NT2/D1 (cell line): ENCODE data around the gene NDST1.

Experiments
- SUZ12 ChIP-seq: IDR thresholded peaks from 2 replicates; pipeline ENCODE4 v1.6.1; 2011; ENCODE audit not compliant: insufficient read length, insufficient read depth; ENCODE audit errors: extremely low read depth
- YY1 ChIP-seq: IDR thresholded peaks from 2 replicates; pipeline ENCODE4 v1.6.1; 2011; ENCODE audit not compliant: insufficient read length, insufficient read depth

DNA sequence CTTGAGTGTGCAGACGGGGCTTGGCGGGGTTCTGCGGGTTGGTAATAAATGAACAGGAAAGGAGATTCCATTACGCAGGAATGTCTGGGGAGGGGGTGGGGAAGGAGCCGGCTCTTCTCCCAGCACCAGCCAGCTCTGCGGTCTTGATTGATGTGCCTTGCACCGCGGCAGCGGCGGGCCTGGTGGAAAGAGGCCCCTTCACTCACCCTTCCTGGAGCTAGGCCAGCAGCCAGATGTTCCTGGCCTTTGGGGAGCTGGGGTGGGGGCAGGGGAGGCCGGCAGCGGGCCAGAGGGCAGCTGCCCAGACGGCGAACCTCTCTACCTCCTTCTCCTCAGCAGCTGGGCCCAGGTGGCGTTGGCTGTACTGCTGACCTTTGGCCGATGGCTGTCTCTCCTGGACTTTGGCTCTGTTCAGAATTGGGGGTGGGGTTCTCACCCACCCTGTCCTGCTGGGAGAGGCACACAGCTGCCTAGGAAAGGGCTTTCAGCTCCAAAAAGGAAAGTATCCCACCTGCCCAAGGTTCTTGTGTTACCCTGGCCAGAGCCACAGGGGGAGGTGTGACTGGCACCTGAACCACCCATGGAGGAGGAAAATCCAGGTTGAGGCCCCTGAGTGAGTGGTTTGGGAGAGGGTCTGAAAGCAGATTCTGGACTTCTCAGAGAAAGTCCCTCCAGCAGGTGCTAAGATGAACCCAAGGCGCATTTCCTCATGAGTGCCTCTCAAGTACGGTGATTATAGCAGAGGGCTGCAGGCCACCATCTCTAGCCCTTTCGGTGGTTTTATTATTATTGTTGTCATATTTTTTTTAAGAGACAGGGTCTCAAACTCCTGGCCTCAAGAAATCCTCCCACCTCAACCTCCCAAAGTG, 74.5 kb downstream of the NDST1 start:
- TF ChIP-seq YY1, result no peak
- TF ChIP-seq SUZ12, result no peak
